Measurements from ENCODE around the gene PPP1R13L.

The PPP1R13L gene

DNA sequence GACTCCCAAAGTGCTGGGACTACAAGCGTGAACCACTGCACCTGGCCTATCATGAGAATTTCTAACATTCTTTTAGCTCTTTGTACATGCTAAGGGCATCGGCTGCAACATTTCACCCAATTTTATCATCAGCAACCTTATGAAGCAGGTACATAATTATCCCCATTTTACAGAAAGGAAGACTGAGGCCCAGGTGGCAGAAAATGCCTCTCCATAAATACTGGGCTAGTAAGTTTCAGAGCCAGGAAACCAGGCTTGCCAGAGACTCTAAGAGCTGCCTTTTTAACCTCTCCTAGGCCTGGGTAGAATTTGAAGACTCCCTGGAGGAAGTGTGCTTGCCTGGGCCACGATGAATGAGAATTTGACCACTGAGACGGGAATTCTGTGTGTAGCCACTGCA is 36.7 kb downstream of the PPP1R13L start:
- no peak for DNase-seq (ENCODE audit: low read depth, low spot score)

DNA sequence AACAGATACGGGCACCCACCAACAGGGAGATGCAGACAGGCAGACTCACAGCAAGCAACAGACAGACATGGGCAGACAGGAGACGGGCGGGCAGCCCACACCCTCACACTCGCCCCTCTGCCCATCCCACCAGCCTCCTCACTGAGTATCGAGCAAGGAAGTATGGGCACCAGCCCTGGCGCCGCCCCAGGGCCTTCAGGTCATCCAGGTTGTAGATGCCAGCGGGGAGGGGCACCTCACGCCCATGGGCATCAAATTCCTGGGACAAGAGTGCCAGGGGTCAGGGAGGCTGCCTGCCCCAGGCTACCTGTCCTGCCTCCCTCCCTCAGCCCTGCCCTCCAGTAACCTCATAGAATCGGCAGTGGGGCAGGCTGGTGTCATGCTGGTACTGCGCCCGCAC is 40.2 kb downstream of the PPP1R13L start:
- no peak for DNase-seq (ENCODE audit: low read depth, low spot score)

DNA sequence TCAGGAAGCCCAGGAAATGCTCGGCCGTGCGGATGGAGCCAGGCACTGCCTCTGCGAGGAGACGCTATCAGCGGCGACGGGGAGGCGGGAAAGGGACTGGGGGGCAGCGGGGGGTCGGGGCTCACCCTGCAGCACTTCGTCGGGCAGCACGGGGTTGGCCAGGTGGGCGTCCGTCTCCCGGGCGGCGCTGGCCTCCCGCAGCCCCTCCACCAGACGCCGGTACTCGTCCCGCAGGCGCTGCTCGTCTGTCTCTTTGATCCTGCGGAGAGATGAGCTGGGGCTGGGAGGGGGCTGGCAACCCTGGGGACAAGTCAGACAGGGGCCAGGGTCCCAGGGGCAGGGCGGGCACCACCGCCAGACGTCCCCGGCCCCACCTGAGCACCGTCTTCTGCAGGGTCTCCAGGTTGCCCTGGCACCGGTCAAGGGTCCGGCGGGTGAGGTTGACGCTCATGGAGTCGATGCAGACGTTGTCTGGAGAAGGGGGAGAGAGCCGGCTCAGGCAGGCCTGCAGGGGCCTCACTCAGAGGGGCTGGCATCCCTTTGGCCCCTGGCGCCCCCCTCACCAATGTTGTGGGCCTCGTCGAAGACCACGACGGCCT is 40.9 kb downstream of the PPP1R13L start:
- no peak for DNase-seq (ENCODE audit: low read depth, low spot score)

DNA sequence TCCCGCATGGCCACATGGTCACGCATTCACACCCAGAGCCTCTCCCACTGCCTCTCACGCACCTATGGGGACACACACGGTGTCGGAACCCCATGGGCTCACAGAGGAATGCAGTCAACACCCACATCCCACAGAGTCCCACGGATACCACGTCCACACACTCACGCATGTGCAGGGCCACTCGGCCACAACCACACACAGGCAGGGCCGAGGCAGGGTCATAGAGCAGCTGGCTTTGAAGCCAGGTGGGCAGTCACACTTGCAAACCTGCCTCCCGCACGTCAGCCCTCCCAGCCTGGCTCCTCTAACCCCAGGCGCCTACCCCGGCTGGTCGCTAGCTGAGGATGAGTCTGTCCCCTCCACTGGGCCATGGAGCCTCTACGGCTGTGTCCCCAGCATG is 42.6 kb downstream of the PPP1R13L start:
- no peak for DNase-seq (ENCODE audit: low read depth, low spot score)

DNA sequence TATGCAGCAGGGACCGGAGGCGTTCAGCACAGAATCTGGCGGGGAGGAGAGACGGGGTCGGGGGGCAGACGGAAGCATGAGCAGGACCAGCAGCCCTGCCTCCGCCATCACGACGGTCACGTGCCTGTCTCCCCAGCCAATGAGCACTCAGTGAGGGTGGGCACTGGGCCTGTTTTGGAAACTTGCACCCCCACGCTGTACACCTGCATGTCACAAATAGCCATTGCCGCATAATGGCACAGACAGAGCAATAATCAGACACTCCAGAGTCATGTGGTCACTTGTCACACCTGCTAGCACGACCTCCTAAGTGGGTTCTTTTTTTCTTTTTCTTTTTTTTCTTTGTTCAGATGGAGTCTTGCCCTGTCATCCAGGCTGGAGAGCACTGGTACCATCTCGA is 43.3 kb downstream of the PPP1R13L start:
- DNase-seq (ENCODE audit: low read depth, low spot score), result no peak

DNA sequence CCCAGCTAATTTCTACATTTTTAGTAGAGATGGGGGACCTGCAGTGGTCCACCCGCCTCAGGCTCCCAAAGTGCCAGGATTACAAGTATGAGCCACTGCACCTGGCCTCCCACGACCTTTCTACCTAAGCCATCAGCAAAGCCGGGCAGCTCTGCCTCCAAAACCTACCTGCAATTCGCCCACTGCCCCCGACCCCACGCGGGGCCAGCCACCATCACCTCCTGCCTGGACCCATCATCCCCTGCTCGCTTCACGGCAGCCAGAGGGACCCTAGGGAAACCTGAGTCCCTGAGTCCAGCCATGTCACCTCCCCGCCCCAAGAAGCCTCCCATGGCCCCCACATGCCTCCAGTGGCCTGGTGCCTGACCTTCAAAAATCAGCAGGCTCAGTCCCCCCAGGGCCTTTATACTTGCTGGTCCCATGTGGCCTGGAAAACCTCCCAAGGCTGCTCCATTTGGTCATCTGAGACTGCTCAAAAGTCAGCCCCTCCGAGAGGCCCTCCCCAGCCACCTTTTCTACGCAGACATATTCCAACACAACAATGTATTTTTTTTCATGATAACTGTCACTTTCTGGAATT is 46.6 kb downstream of the PPP1R13L start:
- DNase-seq (ENCODE audit: low read depth, low spot score), result no peak

DNA sequence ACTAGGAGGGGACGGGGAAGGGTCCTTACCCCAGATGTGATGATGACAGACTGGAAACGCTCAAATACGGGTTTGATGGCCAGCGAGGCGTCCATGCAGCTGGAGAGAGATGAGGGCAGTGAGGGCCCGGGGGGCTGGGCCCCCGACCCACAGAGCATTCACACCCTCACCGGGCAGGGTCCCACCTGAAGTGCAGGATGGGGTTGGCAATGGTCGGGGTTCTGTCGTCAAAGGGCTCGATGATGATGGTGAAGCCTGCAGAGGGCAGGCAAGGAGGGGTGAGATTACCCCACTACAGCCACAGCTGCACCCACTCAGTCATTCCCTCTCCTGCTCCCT is 47.5 kb downstream of the PPP1R13L start:
- DNase-seq (ENCODE audit: low read depth, low spot score), result no peak

DNA sequence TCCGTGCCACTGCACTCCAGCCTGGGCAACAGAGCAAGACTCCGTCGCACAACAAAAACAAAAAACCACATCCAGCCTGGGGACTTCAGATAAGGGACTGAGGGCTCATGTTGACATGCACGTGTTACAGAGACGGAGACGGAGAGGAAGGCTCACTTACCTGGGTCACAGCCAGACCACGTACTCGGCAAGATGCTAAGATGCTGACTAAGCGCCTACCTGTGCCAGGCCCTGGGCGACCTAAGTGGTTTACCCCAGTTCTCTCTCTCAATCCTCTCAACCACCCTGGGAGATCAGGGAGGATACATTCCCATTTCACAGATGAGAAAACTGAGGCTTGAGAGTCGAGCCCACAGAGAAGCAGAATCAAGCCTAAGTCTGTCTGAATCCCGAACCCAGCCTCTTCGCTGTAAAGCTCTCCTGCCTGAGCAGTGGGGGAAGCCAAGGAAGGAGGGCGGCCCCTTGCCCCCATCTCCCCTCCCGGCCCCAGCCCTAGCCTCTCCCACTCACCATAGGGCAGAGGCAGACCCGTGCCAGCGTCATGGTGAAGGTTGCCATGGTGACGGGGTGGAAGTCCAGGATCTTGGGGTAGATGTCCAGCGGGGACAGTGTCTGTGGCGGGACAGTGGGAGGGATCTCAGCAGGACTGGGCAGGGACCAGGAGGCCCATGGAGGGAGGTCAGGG is 48.0 kb downstream of the PPP1R13L start:
- no peak for DNase-seq (ENCODE audit: low read depth, low spot score)

DNA sequence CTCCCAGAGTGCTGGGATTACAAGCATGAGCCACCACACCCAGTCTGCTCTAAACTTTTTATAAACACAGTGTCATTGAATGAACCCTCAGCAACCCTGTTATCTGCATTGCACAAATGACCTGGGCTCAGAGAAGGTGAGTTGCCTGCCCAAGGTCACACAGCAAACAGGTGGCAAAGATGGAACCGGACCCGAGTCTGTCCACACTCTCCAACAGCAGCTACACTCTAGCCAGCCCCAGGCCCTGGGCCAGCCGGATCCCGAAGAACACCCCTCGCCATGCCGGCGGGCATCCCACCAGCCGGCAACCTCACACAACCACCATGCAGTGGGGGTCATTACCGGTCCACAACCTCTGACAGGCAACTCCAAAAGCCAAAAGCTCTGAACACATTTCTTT is 49.0 kb downstream of the PPP1R13L start:
- no peak for DNase-seq (ENCODE audit: low read depth, low spot score)

DNA sequence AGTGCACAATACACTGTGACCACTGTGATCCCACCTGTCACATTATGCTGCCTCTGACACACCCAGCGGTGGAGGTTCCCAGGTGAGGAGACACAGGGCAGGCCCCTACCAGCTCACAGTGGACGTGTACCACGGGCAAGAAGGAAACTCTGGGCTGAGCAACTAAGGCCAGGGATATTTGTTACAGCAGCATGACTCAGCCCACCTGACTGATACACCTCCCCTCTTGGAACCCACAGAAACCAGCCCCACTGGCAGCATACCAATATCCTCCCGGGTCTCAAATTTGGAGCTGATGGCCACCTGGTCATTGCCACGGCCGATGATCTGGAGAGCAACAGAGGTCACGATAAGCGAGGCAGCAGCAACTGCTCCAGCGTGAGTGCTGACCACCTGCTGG is 49.5 kb downstream of the PPP1R13L start:
- DNase-seq (ENCODE audit: low read depth, low spot score), result no peak

DNA sequence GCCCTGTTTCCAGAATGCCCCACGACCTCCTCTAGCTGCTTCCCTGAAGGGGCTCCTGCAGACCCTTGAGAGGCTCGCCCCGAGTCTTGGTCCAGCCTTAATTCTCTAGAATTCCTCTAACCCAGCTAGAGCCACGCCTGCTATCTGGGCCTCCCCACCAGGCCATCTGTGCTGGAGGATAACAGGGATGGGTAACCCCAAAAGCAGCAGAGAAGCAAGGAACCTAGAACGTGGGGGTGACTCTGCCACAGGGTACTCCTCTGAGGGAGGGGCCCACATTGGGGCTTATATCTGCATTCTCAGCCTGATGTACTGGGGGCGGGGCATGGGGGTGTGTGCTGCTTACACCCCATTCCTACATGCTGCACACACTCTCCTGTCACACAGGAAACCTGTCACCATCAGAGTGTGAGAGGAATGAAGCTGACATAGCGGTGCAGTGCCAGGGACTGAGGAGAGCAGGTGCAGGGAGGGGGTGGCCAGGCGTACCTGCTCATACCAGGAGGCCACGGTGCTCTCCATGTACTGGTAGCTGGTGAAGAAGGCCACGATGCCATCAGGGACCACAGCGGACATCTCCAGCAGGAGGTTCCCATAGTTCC is 50.5 kb downstream of the PPP1R13L start:
- DNase-seq (ENCODE audit: low read depth, low spot score), result no peak

DNA sequence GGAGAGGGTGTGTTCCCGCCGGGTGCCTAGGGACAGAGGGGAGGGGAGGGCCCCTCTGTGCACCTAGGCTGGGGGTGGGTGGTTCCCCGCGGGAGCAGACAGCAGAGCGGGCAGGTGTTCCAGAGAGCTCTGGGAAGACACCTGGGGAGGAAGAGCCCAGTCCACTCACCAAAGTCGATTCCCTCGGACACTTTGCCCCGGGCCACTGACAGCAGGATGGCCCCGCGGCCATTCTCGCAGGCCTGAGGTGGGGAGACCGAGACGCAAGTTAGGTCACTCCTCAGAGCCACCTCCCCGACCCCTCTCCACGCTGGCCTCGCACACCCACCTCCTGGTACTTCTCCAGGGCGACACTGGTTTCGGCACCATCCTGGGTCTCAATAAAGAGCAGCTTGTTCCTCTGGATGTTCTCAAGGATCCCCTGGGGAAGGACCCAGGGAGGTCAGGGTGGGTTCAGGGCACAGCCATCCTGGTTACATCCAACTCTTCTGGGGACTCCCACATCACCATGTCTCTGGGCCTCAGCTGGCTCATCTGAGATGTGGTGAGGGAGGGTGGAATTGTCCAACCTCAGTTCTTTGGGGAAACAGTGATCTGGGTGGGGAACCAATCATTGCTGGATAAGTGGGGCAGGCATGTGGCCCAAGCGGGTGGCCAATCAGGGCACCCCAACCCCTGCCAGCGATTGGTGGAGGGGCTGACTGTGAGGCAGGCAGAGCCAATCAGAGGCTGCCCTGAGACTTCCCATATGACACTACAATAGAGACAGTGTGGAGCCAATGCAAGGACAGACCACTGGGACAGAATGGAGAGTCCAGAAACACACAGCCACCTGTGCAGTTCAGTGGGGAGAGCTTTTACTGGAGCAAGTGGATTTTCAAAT is 51.7 kb downstream of the PPP1R13L start:
- DNase-seq (ENCODE audit: low read depth, low spot score), result no peak

DNA sequence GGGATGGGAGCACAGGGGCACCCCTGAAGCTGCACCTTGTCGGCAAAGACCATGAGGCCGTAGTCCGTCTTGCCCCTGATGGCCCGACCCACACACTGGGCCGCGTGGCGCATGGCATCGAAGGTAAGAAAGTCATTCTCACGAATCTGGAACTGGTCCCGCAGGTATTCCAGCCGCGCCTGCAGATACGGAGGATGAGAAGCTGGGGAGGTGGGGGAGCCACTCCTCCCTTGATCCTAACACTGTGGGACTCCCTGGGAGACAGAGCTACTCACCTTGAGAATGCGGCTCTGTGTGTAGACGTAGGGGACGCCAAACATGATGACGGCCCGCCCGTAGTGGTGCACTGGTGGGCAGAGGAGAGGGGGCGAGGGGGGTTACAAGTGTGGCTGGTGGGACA is 52.4 kb downstream of the PPP1R13L start:
- DNase-seq (ENCODE audit: low read depth, low spot score), result no peak

DNA sequence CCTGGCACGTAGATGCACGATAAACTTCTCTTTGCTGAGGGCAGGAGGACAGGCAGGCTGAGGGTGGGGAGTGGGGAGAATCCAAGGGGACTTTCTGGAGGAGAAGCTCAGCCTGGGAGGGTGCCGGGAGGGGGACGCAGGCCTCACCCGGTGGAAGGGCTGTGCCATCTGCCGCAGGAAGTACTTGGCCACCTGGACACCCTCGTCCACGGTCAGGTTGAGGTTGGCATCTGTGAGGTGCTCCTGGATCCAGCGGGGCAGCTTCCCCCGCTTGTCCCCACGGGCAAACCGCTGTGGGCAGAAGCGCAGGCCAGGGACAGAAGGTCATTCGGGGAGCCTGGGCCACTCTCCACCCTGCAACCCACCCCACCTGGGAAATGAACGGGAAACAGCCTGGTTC is 52.8 kb downstream of the PPP1R13L start:
- DNase-seq (ENCODE audit: low read depth, low spot score), result no peak

DNA sequence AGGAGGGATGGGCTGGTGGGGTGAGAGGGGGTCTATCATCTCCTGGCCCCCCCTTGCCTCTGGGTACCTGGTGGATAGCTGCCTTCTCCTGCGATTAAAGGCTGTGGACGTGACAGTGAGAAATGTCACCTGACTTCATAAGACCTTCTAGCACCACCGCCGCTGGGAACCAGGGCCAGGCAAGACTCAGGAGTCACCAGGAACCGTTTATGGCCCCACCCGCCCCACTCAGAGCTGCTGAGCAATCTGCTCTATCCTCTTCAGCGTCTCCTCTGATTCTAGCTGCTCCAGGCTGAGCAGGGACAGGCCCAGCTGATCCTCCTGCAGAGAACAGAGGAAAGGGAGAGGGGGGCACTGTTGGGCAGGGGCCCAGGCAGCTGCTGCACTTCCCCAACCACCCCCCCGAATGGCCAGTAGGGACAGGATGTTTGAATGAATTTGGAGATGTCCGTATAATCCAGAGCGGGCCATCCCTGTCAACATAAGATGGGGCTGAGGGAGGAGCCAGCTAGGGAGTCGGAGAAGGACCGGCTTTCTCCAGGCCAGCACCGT is 53.4 kb downstream of the PPP1R13L start:
- no peak for DNase-seq (ENCODE audit: low read depth, low spot score)

DNA sequence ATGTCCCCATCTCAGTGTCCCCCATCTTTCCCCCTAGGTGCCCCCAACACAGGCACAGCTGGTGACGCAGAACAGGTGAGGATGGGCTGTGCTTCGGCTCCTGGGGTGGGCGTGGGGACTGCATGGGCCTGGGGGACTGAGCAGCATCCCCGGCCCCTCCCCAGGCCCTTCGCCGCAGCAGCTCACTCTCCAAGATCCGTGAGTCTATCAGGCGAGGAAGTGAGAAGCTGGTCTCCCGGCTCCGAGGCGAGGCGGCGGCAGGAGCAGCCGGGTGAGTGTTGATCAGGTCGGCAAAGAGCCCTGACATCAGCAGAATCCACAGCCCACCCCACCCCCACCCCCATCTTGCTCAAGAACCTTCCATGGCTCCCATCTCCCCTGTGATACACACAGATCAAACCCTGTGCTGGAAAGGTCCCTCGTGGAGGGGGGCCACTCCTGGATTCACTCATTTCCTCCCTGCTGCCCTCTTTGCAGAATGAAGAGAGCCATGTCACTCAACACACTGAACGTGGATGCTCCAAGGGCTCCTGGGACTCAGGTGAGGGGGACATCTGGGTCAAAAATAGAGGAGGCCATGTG is 54.3 kb downstream of the PPP1R13L start:
- DNase-seq (ENCODE audit: low read depth, low spot score), result no peak

DNA sequence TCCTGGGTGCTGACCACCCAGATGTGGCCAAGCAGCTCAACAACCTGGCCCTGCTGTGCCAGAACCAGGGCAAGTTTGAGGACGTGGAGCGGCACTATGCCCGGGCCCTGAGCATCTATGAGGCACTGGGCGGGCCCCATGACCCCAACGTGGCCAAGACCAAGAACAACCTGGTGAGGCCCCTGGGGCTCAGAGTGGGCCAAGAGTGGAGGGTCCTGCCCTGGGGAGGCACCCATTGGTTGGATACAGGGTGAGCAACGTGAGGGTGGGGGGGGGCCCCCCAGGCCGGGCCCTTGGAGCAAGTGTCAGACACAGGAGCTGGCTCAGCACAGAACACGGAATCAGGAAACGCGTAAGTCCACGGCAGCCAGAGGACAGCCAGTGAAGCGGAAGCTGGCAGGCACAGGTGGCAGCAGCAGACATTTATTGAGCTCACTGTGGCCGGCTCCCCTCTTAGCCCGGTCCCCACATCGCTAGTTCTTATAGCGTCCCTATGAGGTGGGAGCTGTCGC is 55.4 kb downstream of the PPP1R13L start:
- no peak for DNase-seq (ENCODE audit: low read depth, low spot score)

DNA sequence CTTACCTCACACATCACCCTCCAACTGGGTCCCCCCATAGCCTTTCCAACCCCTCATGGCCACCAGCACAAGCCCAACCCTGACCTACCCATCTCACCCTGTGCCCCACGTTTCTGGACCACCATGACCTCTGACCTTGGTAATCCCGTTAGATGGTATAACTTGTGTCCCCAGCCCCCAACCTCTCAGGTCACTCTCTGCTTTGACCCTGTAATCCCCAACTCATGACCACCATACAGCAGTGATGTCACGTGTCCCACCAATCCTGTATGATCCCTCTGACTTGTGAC is 55.8 kb downstream of the PPP1R13L start:
- DNase-seq (ENCODE audit: low read depth, low spot score), result no peak

DNA sequence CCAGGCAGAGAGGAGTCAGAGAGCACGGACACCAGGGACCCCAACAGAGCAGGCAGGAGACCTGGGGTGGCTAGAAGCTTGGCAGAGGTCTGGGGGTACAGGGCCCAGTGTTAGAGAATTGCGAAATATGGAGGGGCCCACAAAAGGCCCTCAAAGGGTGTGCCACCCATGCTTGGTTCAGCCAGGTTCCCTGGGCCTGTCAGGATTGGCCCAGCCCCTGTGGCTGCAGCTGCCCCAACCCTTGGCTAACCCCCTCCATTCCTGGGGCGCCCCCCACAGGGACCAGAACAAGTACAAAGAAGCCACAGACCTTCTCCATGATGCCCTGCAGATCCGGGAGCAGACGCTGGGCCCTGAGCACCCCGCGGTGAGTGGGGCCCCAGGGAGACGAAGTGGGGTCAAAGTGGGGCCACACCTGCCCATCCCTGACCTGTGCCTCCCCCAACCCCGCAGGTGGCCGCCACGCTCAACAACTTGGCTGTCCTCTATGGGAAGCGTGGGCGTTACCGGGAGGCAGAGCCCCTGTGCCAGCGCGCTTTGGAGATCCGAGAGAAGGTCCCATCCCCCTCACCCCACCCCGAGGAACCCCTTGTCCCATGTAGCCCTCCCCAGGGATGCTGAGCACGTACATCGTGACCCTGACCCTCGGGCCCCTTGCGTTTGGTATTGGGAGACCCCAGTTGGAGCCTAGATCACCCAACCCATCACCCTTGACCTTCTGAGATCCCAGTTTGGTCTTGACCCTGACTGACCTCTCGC is 56.3 kb downstream of the PPP1R13L start:
- no peak for DNase-seq (ENCODE audit: low read depth, low spot score)

DNA sequence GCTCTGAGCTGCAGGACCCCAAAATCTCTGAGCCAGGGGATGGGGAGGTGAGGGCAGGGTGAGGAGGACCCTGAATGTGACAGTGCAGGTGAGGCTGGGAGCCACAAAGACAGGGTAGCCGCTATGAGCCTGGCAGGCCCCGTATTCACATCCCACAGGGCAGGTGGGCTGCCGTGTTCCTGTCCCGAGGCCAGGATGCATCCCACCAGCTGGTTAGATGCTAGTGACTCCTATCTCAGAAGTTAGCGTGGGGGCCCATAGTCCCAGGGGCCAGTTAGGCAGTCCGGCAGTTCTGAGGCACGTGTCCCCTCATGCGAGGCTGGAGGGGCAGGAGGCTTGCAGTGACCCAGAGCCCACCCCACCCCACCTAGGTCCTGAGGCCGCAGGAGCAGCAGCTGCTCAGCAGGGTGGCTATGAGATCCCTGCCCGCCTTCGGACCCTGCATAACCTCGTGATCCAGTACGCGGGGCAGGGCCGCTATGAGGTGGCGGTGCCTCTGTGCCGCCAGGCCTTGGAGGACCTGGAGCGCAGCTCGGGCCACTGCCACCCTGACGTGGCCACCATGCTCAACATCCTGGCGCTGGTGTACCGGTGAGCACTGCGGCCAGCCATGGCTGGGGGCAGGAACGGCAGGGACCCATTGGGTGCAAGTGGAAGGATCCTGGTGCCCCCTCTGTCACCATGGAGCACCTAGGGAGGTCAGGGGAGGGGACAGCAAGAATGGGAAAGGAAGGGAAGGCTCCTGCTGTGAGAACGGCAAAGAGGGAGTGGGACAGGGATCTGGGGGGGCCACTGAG is 57.1 kb downstream of the PPP1R13L start:
- no peak for DNase-seq (ENCODE audit: low read depth, low spot score)

Data from iPS DF 19.7 (cell line).